Measurements from ENCODE around the gene NKAIN1. TPM values are rescaled to one million over a fixed set of nuclear protein-coding genes. Genes with fewer than 3 reads are reported as not detected.

The NKAIN1 gene
- total RNA-seq, 2 experiments from 2014 or later = not detected

DNA sequence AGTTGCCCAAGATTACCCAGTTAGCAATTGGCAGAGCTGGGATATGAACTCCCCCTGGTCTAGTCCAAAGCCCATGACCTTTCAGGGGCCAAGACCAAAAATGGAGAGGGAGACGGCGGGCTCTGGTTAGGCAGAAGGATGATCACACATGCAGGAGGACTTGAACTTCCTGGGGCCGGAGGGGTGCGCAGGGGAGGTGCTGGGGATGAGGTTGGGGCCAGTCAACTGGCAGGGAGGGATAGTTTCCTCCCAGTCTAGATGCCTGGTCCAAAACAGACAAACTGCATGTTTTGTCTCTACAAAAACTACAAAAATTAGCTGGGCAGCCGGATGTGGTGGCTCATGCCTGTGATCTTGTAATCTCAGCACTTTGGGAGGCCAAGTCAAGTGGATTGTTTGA, 78.1 kb downstream of the NKAIN1 start:
- Mint-ChIP-seq H3K4me3 (no peak overlapping the region), H3K9me3 (no peaks in the 10 kb centered on the region), H3K27ac (no peak overlapping the region), H3K36me3 (ENCODE audit: low read depth) (no peaks in the 10 kb centered on the region), H3K27me3 (ENCODE audit: low read depth) (peaks cover 2% of the 10 kb centered on the region), H3K4me1 (ENCODE audit: low read depth) (no peaks in the 10 kb centered on the region)
- CTCF ChIA-PET = interaction anchor here (0.5 to 1.6 kb wide), 8 partner anchors 9 to 953 kb away, joined by 3 to 4 read pairs (median 3); no protein-coding TSS in a partner anchor
- intact Hi-C loops (cut with micrococcal nuclease) = no loop called here
- DNase-seq = no peak

DNA sequence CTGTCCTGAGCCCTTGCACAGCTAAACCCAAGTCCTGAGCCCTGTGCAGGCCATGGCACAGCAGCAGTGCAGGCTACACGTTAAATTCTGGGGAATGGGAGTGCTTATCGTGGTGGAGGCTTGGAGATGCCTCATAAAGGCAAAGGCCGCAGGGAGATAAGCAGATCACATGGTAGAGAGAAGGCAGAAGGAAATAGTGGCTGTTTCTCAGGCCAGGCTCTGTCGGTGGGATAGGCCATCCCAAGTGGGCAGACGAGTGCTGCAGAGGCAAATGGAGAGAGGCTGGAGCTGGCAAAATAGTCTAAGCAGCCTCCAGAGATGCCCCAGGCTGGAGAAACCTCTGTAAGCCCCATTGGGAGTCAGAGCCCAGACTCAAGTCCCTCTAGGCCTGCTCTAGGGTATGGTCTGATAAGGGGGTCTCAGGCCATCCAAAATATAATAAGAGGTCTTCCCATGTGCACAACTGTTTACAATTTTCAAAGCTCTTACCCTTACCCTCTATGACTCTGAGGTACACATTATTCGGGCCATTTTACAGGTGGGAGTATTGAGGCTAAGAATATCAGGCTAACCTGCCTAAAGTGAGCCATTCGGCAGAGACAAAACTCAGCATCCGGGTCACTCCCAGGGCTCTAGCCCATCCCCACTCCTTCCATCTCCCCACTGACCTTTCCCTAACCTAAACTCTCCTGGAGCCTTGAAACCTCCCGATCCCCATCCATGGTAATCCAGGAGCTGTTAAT, 79.6 kb downstream of the NKAIN1 start:
- no peaks in the 10 kb centered on the region for H3K9me3 Mint-ChIP-seq
- no peaks in the 10 kb centered on the region for H3K36me3 Mint-ChIP-seq (ENCODE audit: low read depth)
- CTCF ChIA-PET = interaction anchor here (1.1 to 1.3 kb wide), 2 partner anchors 9 to 11 kb away, joined by 3 read pairs; no protein-coding TSS in a partner anchor
- H3K4me3 Mint-ChIP-seq = no peak overlapping the region
- intact Hi-C loops (cut with micrococcal nuclease) = no loop called here
- no peak overlapping the region for H3K27ac Mint-ChIP-seq
- H3K4me1 Mint-ChIP-seq (ENCODE audit: low read depth) = peaks cover 5% of the 10 kb centered on the region
- DNase-seq = no peak
- H3K27me3 Mint-ChIP-seq (ENCODE audit: low read depth) = peaks cover 2% of the 10 kb centered on the region

DNA sequence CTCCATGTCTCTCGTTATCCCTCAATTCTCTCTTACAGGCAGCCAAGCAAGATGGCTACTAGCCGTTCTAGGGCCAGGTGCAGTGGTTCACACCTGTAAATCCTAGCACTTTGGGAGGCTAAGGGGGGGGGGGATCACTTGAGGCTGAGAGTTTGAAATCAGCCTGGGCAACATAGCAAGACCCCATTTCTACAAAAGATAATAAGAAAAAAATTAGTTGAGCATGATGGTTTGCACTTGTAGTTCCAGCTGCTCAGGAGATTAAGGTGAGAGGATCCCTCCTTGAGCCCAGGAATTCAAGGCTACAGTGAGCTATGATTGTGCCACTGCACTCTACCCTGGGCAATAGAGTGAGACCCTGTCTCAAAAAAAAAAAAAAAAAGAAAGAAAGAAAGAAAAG, 80.4 kb downstream of the NKAIN1 start:
- H3K4me1 Mint-ChIP-seq (ENCODE audit: low read depth) = peaks cover 6% of the 10 kb centered on the region

DNA sequence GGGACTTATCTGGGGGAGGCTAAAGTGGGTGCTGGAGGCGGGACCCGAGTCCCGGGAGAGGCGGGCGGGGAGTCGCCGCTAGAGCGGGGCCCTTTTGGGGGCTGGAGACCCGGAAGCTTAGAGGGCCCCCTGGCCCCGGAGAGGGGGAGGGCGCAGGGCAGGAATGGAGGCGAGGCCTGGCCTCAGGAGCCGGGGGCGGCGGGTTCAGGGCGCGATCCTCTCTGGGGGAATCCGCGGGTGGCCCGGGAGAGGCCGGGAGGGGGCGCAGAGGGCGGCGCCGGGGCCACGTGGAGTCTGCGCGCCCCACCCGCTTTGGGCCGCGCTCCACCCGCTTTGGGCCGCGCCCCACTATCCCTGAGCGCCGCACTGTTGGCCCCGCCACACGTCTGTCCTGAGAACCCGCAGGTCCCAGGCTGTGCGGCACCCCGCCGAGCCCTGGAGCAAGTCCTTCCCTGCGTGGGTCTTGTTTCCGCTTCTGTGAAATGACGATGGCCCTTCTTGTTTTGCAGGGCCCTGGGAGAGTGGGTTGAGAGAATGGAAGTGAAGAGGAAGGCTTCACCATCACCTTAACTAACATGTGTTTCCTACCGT, 84.4 kb downstream of the NKAIN1 start:
- no peaks in the 10 kb centered on the region for H3K36me3 Mint-ChIP-seq (ENCODE audit: low read depth)
- no peaks in the 10 kb centered on the region for H3K9me3 Mint-ChIP-seq
- DNase-seq = peak; percentile 58
- peak overlapping the region; percentile 80 for H3K4me3 Mint-ChIP-seq
- intact Hi-C loops (cut with micrococcal nuclease) = no loop called here
- CTCF ChIA-PET = interaction anchor here (0.5 to 0.6 kb wide), 2 partner anchors 239 to 1847 kb away, joined by 4 to 5 read pairs; no protein-coding TSS in a partner anchor
- H3K27ac Mint-ChIP-seq = peak overlapping the region; percentile 26
- peaks cover 7% of the 10 kb centered on the region for H3K4me1 Mint-ChIP-seq (ENCODE audit: low read depth)
- no peaks in the 10 kb centered on the region for H3K27me3 Mint-ChIP-seq (ENCODE audit: low read depth)

More for the DNA sequence above, 80.4 kb downstream of the NKAIN1 start:
- CTCF ChIA-PET = no interaction called here
- intact Hi-C loops (cut with micrococcal nuclease) = no loop called here
- Mint-ChIP-seq H3K27ac (no peak overlapping the region), H3K27me3 (ENCODE audit: low read depth) (peaks cover 2% of the 10 kb centered on the region), H3K36me3 (ENCODE audit: low read depth) (no peaks in the 10 kb centered on the region), H3K4me3 (no peak overlapping the region), H3K9me3 (no peaks in the 10 kb centered on the region)
- DNase-seq = no peak

DNA sequence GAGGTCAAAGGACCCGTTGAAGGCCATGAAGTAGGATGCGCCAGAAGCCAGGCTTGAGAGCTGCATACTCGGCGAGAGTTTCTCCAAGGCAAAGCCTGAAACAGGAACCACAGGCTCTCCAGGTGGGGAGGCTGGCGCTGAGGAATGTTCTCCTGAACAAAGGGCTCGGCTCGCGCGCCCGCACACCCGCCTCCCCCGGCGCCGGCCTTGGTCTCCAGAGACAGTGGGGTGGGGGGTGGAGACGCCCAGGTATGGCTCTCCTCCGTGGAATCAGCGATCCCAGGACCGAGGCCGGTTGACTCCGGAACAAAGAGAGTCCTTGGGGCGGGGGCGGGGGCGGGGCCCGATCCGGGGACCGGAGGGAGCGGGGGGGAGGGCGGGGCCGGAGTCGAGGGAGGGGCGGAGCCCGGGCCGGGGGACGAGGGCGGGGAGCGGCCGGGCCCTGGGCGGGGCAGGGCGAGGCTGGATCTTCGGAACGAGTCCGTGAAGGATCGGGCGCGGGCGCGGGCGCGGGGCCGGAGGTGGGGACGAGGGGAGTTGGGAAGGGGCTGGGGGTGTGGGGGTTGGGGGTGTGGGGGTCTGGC, 85.0 kb downstream of the NKAIN1 start:
- H3K27ac Mint-ChIP-seq = no peak overlapping the region
- H3K4me1 Mint-ChIP-seq (ENCODE audit: low read depth) = peaks cover 7% of the 10 kb centered on the region
- CTCF ChIA-PET = interaction anchor here (0.5 kb wide), 1 partner anchor 238 kb away, joined by 4 read pairs; no protein-coding TSS in a partner anchor
- no peaks in the 10 kb centered on the region for H3K27me3 Mint-ChIP-seq (ENCODE audit: low read depth)
- intact Hi-C loops (cut with micrococcal nuclease) = loop anchor here (1.0 kb wide), 1 partner anchor 436 kb away; no protein-coding TSS in a partner anchor
- peak overlapping the region; percentile 80 for H3K4me3 Mint-ChIP-seq
- peak; percentile 71 for DNase-seq
- H3K9me3 Mint-ChIP-seq = no peaks in the 10 kb centered on the region
- no peaks in the 10 kb centered on the region for H3K36me3 Mint-ChIP-seq (ENCODE audit: low read depth)

DNA sequence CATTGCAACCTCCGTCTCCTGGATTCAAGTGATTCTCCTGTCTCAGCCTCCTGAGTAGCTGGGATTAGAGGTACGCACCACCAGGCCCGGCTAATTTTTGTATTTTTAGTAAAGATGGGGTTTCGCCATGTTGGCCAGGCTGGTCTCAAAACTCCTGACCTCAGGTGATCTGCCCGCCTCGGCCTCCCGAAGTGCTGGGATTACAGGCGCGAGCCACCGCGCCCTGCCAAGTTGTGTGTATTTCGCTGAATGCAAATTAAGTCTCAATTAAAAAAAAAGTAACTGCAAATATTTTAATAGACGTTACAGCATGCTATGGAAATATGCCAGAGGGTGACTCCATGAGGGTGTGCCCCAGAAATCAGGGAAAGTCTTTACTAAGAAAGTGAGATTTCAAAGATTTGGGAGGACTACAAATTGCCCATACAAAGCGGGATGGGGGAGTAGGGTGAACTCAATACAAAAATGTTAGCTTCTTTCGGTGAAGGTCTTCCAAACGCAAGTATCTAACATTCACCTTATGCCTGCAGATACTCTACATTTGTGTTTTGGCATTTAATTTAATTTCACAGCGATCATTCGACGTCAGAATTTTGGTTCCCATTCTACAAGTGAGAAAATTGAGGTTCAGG, 85.6 kb downstream of the NKAIN1 start:
- CTCF ChIA-PET = interaction anchor here (1.0 kb wide), 1 partner anchor 15 kb away, joined by 3 read pairs; no protein-coding TSS in a partner anchor
- no peak for DNase-seq
- intact Hi-C loops (cut with micrococcal nuclease) = loop anchor here (1.0 kb wide), 1 partner anchor 436 kb away; no protein-coding TSS in a partner anchor
- H3K4me3 Mint-ChIP-seq = peak overlapping the region; percentile 80
- H3K4me1 Mint-ChIP-seq (ENCODE audit: low read depth) = peaks cover 7% of the 10 kb centered on the region
- H3K27ac Mint-ChIP-seq = no peak overlapping the region
- no peaks in the 10 kb centered on the region for H3K9me3 Mint-ChIP-seq
- H3K36me3 Mint-ChIP-seq (ENCODE audit: low read depth) = no peaks in the 10 kb centered on the region
- H3K27me3 Mint-ChIP-seq (ENCODE audit: low read depth) = no peaks in the 10 kb centered on the region

DNA sequence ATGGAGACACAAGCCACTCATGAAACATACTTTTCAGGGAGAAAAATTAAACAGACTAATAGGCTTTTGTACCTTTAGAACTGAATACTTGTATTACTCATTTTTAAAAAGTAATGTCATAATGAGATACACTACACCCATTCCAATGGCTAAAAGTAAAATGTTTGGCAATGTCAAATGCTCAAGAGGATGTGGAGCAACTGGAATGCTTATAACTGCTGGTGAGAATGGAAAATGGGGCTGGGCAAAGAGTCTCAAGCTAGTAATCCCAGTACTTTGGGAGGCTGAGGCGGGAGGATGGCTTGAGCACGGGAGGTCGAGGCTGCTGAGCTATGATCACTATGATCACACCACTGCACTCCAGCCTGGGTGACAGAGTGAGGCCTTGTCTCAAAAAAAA, 86.3 kb downstream of the NKAIN1 start:
- intact Hi-C loops (cut with micrococcal nuclease) = no loop called here

DNA sequence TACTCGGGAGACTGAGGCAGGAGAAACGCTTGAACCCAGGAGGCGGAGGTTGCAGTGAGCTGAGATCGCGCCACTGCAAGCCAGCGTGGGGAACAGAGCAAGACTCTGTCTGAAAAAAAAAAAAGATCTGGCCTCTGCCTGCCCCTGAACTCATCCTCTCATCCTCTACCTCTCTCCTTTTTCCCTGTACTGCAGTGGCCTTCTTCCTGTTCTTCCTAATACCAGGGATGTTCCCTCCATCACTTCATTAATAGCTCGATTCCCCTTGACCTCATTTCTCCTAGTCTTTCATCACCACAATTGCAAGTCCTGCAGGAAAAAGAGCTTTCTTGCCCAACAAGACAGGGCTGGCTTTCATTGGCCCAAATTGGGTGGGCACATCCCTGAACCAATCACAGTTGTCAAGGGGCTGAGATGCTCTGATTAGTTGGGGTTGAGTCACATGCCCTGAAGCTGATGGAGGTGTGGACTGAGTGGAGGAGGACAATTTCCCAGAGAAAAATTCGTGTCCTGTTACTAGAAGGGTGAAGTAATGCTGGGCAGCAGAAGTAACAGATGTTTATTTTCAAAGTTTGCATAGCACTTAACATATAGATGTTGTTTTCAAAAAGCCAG, 87.4 kb downstream of the NKAIN1 start:
- Mint-ChIP-seq H3K9me3 (no peaks in the 10 kb centered on the region), H3K27ac (no peak overlapping the region), H3K4me3 (no peak overlapping the region), H3K36me3 (ENCODE audit: low read depth) (no peaks in the 10 kb centered on the region), H3K4me1 (ENCODE audit: low read depth) (peaks cover 7% of the 10 kb centered on the region), H3K27me3 (ENCODE audit: low read depth) (no peaks in the 10 kb centered on the region)
- CTCF ChIA-PET = interaction anchor here (0.6 to 1.0 kb wide), 2 partner anchors 26 to 242 kb away, joined by 3 to 7 read pairs; no protein-coding TSS in a partner anchor
- intact Hi-C loops (cut with micrococcal nuclease) = no loop called here
- DNase-seq = no peak

More for the DNA sequence above, 86.3 kb downstream of the NKAIN1 start:
- CTCF ChIA-PET = interaction anchor here (1.0 kb wide), 2 partner anchors 15 to 241 kb away, joined by 3 read pairs; no protein-coding TSS in a partner anchor
- Mint-ChIP-seq H3K36me3 (ENCODE audit: low read depth) (no peaks in the 10 kb centered on the region), H3K4me1 (ENCODE audit: low read depth) (peaks cover 7% of the 10 kb centered on the region), H3K9me3 (no peaks in the 10 kb centered on the region), H3K4me3 (peak overlapping the region; percentile 22), H3K27me3 (ENCODE audit: low read depth) (no peaks in the 10 kb centered on the region), H3K27ac (no peak overlapping the region)
- no peak for DNase-seq

DNA sequence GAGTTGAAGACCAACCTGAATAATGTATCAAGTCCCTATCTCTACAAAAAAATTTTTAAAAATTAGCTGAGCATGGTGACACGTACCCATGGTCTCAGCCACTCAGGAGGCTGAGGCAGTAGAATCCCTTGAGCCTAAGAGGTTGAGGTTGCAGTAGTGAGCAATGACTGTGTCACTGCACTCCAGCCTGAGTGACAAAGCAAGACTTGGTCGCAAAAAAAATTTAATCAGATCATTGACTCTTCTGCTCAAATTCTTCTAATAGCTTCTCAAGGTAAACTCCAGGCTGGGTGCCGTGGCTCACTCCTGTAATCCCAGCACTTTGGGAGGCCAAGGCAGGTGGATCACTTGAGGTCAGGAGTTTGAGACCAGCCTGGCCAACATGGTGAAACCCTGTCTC, 88.3 kb downstream of the NKAIN1 start:
- Mint-ChIP-seq H3K36me3 (ENCODE audit: low read depth) (no peaks in the 10 kb centered on the region), H3K27me3 (ENCODE audit: low read depth) (no peaks in the 10 kb centered on the region), H3K4me3 (no peak overlapping the region), H3K27ac (no peak overlapping the region), H3K4me1 (ENCODE audit: low read depth) (peaks cover 7% of the 10 kb centered on the region), H3K9me3 (no peaks in the 10 kb centered on the region)
- CTCF ChIA-PET = no interaction called here
- intact Hi-C loops (cut with micrococcal nuclease) = no loop called here
- DNase-seq = no peak

DNA sequence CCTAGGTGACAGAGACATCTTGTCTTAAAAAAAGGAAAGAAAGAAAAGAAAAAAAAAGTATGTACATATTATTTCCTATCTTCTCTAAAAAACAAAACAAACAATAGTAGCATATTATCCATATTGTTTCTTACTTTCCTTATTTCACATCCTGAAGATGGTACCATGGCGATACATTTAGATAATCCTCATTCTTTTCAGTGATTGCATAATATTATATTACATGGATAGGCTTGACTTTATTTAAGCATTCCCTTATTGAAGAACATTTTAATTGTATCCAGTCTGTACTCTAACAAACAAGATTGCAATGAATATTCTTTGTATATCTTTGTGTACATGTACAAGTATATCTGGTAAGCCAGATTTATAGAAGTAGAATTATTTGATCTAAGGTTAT, 91.3 kb downstream of the NKAIN1 start:
- Mint-ChIP-seq H3K9me3 (no peaks in the 10 kb centered on the region), H3K4me1 (ENCODE audit: low read depth) (no peaks in the 10 kb centered on the region), H3K4me3 (no peak overlapping the region), H3K27me3 (ENCODE audit: low read depth) (no peaks in the 10 kb centered on the region), H3K36me3 (ENCODE audit: low read depth) (no peaks in the 10 kb centered on the region), H3K27ac (no peak overlapping the region)
- intact Hi-C loops (cut with micrococcal nuclease) = no loop called here
- CTCF ChIA-PET = interaction anchor here (0.6 kb wide), 1 partner anchor 13 kb away, joined by 3 read pairs; no protein-coding TSS in a partner anchor
- no peak for DNase-seq

DNA sequence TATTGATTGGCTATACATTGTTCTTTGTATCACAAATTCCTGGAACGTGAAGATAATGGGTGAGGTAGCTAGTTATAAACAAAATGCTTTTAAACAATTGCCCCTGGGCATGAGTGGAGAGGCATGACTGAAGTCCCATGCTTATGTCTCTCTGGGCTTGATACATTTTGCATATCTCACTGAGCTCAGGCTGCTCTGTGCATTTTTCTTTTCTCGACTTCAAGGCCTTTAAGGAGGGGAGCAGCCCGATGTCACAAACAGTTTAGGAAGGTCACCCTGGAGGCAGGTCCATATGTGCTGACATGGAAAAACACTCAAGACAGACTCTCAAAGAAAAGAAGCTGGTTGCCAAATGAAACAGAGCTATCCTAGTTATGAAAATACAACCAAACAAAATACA, 94.0 kb downstream of the NKAIN1 start:
- H3K36me3 Mint-ChIP-seq (ENCODE audit: low read depth) = no peaks in the 10 kb centered on the region
- no peaks in the 10 kb centered on the region for H3K9me3 Mint-ChIP-seq
- no peak overlapping the region for H3K4me3 Mint-ChIP-seq
- intact Hi-C loops (cut with micrococcal nuclease) = no loop called here
- no peak for DNase-seq
- H3K4me1 Mint-ChIP-seq (ENCODE audit: low read depth) = no peaks in the 10 kb centered on the region
- no peaks in the 10 kb centered on the region for H3K27me3 Mint-ChIP-seq (ENCODE audit: low read depth)
- no peak overlapping the region for H3K27ac Mint-ChIP-seq
- CTCF ChIA-PET = interaction anchor here (0.7 kb wide), 1 partner anchor 17 kb away, joined by 3 read pairs; no protein-coding TSS in a partner anchor

DNA sequence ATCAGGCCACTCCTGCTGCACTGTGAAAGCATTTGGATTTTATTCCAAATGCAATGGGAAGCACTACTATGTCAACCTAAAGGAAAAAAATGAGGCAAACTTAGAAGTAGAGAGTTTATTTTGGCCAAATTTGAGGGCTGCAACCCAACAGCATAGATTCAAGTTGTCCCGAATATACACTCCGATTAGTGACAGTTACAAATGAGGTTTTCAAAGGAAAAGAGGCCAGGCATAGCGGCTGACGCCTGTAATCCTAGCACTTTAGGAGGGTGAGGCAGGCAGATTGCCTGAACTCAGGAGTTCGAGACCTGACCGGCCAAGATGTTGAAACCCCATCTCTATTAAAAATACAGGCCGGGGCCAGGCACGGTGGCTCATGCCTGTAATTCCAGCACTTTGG, 95.2 kb downstream of the NKAIN1 start:
- no peak for DNase-seq
- intact Hi-C loops (cut with micrococcal nuclease) = no loop called here
- no peak overlapping the region for H3K27ac Mint-ChIP-seq
- H3K36me3 Mint-ChIP-seq (ENCODE audit: low read depth) = no peaks in the 10 kb centered on the region
- CTCF ChIA-PET = no interaction called here
- no peaks in the 10 kb centered on the region for H3K27me3 Mint-ChIP-seq (ENCODE audit: low read depth)
- no peaks in the 10 kb centered on the region for H3K9me3 Mint-ChIP-seq
- H3K4me1 Mint-ChIP-seq (ENCODE audit: low read depth) = no peaks in the 10 kb centered on the region
- H3K4me3 Mint-ChIP-seq = no peak overlapping the region

Data from activated naive CD4-positive, alpha-beta T cell treated with anti-CD3 and anti-CD28 coated beads for 36 hours (primary cell).